GM10248 (cell line): ENCODE data around the gene LRRIQ1.
A peak's percentile ranks its signal among the peaks of the same experiment; 100 is the strongest.

Experiments used
- CTCF ChIA-PET: fragments of 300-600 bp; sonication (Branson Sonifier 250); formaldehyde crosslinking; extraction: SDS; loops from one replicate; lab custom pipeline; 2021; ENCODE audit warnings: antibody characterized with exemption; lab: Yijun Ruan, JAX
- POLR2A ChIA-PET: fragments of 350-650 bp; sonication (Branson Sonifier 250); formaldehyde crosslinking; extraction: SDS; loops from one replicate; lab custom pipeline; 2020; ENCODE audit warnings: antibody characterized with exemption; lab: Yijun Ruan, JAX
- DNase-seq: peaks from one replicate; pipeline ENCODE4 v3.0.0; 2012; ENCODE audit errors: extremely low spot score
- CTCF ChIP-seq: IDR thresholded peaks from 2 replicates; pipeline ENCODE4 v1.5.1; 2012; ENCODE audit warnings: mild to moderate bottlenecking, low read depth; ENCODE audit errors: extremely low read depth, missing control alignments, control extremely low read depth

Gene LRRIQ1

GRCh38 chr12:85036234-85036707 lies at the start of gene LRRIQ1, which contains the start of gene TSPAN19:
Gene LRRIQ1 (plus strand): TSS chr12:85036351. CDS start chr12:85038177, 1,826 bp downstream.
Gene TSPAN19 (minus strand): TSS chr12:85036277. CDS start chr12:85029946, 6,331 bp downstream.
- no peak for TF ChIP-seq CTCF
- ChIA-PET CTCF (interaction anchor here (1.0 to 2.8 kb wide), 5 partner anchors 14 to 163 kb away, joined by 4 to 13 read pairs (median 5); no protein-coding TSS in a partner anchor), POLR2A (no interaction called here)
- peak; percentile 57 for DNase-seq

GRCh38 chr12:84986586-84986985 lies 49.6 kb upstream of the LRRIQ1 start:
- no peak for TF ChIP-seq CTCF
- ChIA-PET POLR2A (no interaction called here), CTCF (no interaction called here)
- no peak for DNase-seq

- CTCF ChIA-PET = no interaction called here
- POLR2A ChIA-PET = no interaction called here
- no peak for TF ChIP-seq CTCF
- DNase-seq = no peak
Measured at GRCh38 chr12:84994426-84994825, 41.7 kb upstream of the LRRIQ1 start.

- ChIA-PET CTCF (interaction anchor here (1.5 kb wide), 1 partner anchor 34 kb away, joined by 4 read pairs; no protein-coding TSS in a partner anchor), POLR2A (no interaction called here)
- TF ChIP-seq CTCF = no peak
- DNase-seq = no peak
Measured at GRCh38 chr12:84995641-84996040, 40.5 kb upstream of the LRRIQ1 start.

- POLR2A ChIA-PET = no interaction called here
- TF ChIP-seq CTCF = no peak
- no peak for DNase-seq
- CTCF ChIA-PET = interaction anchor here (1.3 to 2.0 kb wide), 3 partner anchors 9 to 32 kb away, joined by 3 to 5 read pairs (median 4); no protein-coding TSS in a partner anchor
Measured at GRCh38 chr12:84996759-84997158, 39.4 kb upstream of the LRRIQ1 start.

GRCh38 chr12:84998341-84998740 lies 37.8 kb upstream of the LRRIQ1 start:
- no peak for TF ChIP-seq CTCF
- DNase-seq = no peak
- POLR2A ChIA-PET = no interaction called here
- CTCF ChIA-PET = interaction anchor here (2.0 kb wide), 1 partner anchor 13 kb away, joined by 5 read pairs; no protein-coding TSS in a partner anchor
